ENCODE measurements around the gene CELF2.

Gene CELF2

GRCh38 chr10:11002916-11003315 is 14.8 kb upstream of the CELF2 start:
- H2AFZ ChIP-seq (ENCODE audit: low read depth, low read length, severe bottlenecking), result no peak overlapping the region
- H3K27ac ChIP-seq (ENCODE audit: low read depth, low read length), result no peak overlapping the region
- no peaks in the 10 kb centered on the region for H4K20me1 ChIP-seq (ENCODE audit: low read depth, low read length)
- no peak overlapping the region for H3K4me3 ChIP-seq (ENCODE audit: insufficient read depth, low read length, poor library complexity, severe bottlenecking)
- no peaks in the 10 kb centered on the region for H3K79me2 ChIP-seq (ENCODE audit: insufficient read depth, low read length)
- TF ChIP-seq EZH2phosphoT487 (conservative IDR thresholded peaks at IDR 0.05; ENCODE audit: low read length), result no peak
- TF ChIP-seq CTCF (IDR thresholded peaks at IDR 0.05; ENCODE audit: insufficient read depth, low read length, poor library complexity, severe bottlenecking), result no peak
- no peaks in the 10 kb centered on the region for H3F3A ChIP-seq (ENCODE audit: insufficient read depth)
- H3K9ac ChIP-seq (ENCODE audit: low read length), result no peak overlapping the region
- no peaks in the 10 kb centered on the region for H3K27me3 ChIP-seq (ENCODE audit: low read length)
- H3K9me2 ChIP-seq (replicated peaks; ENCODE audit: insufficient read depth, low read length), result no peaks in the 10 kb centered on the region
- H3K36me3 ChIP-seq (ENCODE audit: low read length), result no peaks in the 10 kb centered on the region
- H3K4me2 ChIP-seq (ENCODE audit: low read depth, low read length, poor library complexity, severe bottlenecking), result no peak overlapping the region
- no peaks in the 10 kb centered on the region for H3K9me3 ChIP-seq (ENCODE audit: insufficient read depth, low read length)

GRCh38 chr10:11003679-11004078 is 14.0 kb upstream of the CELF2 start:
- H3K79me2 ChIP-seq (ENCODE audit: insufficient read depth, low read length), result no peaks in the 10 kb centered on the region
- no peaks in the 10 kb centered on the region for H3K36me3 ChIP-seq (ENCODE audit: low read length)
- no peaks in the 10 kb centered on the region for H3F3A ChIP-seq (ENCODE audit: insufficient read depth)
- H4K20me1 ChIP-seq (ENCODE audit: low read depth, low read length), result no peaks in the 10 kb centered on the region
- H3K4me3 ChIP-seq (ENCODE audit: insufficient read depth, low read length, poor library complexity, severe bottlenecking), result no peak overlapping the region
- no peaks in the 10 kb centered on the region for H3K9me3 ChIP-seq (ENCODE audit: insufficient read depth, low read length)
- H3K9ac ChIP-seq (ENCODE audit: low read length), result no peak overlapping the region
- no peak overlapping the region for H2AFZ ChIP-seq (ENCODE audit: low read depth, low read length, severe bottlenecking)
- H3K9me2 ChIP-seq (replicated peaks; ENCODE audit: insufficient read depth, low read length), result no peaks in the 10 kb centered on the region
- H3K4me2 ChIP-seq (ENCODE audit: low read depth, low read length, poor library complexity, severe bottlenecking), result no peak overlapping the region
- H3K27me3 ChIP-seq (ENCODE audit: low read length), result no peaks in the 10 kb centered on the region
- TF ChIP-seq CTCF (IDR thresholded peaks at IDR 0.05; ENCODE audit: insufficient read depth, low read length, poor library complexity, severe bottlenecking) (no peak), EZH2phosphoT487 (conservative IDR thresholded peaks at IDR 0.05; ENCODE audit: low read length) (no peak)
- H3K27ac ChIP-seq (ENCODE audit: low read depth, low read length), result no peak overlapping the region

GRCh38 chr10:11004144-11005077 is 13.3 kb upstream of the CELF2 start:
- Histone ChIP-seq H3K9ac (ENCODE audit: low read length) (no peak overlapping the region), H3K4me2 (ENCODE audit: low read depth, low read length, poor library complexity, severe bottlenecking) (no peak overlapping the region), H3K79me2 (ENCODE audit: insufficient read depth, low read length) (no peaks in the 10 kb centered on the region), H3K36me3 (ENCODE audit: low read length) (no peaks in the 10 kb centered on the region), H3K27me3 (ENCODE audit: low read length) (no peaks in the 10 kb centered on the region), H3K9me2 (replicated peaks; ENCODE audit: insufficient read depth, low read length) (no peaks in the 10 kb centered on the region), H3K4me3 (ENCODE audit: insufficient read depth, low read length, poor library complexity, severe bottlenecking) (no peak overlapping the region), H3F3A (ENCODE audit: insufficient read depth) (no peaks in the 10 kb centered on the region), H3K9me3 (ENCODE audit: insufficient read depth, low read length) (no peaks in the 10 kb centered on the region), H3K27ac (ENCODE audit: low read depth, low read length) (no peak overlapping the region), H2AFZ (ENCODE audit: low read depth, low read length, severe bottlenecking) (no peak overlapping the region), H4K20me1 (ENCODE audit: low read depth, low read length) (no peaks in the 10 kb centered on the region)
- TF ChIP-seq EZH2phosphoT487 (conservative IDR thresholded peaks at IDR 0.05; ENCODE audit: low read length) (no peak), CTCF (IDR thresholded peaks at IDR 0.05; ENCODE audit: insufficient read depth, low read length, poor library complexity, severe bottlenecking) (no peak)

Data from SU-DHL-6 (cell line).